H9 (cell line): ENCODE data around the gene SH3BGR. TPM values are rescaled to one million over a fixed set of nuclear protein-coding genes. Genes with fewer than 3 reads are reported as not detected.

ENCODE experiments used
- DNase-seq: peaks from one replicate; pipeline ENCODE4 v3.0.0-alpha.2; 2017
- H2AFZ ChIP-seq: one replicate; pipeline ENCODE4 v1.6.1; 2013; ENCODE audit warnings: mild to moderate bottlenecking, low read length, control low read depth, moderate library complexity
- H2AK5ac ChIP-seq: 2 replicates; pipeline ENCODE4 v1.6.1; 2013; ENCODE audit warnings: low read length, control low read depth, mixed read lengths; ENCODE audit not compliant: insufficient read length
- H2BK120ac ChIP-seq: one replicate; pipeline ENCODE4 v1.6.1; 2013; ENCODE audit warnings: low read depth, mild to moderate bottlenecking, low read length, control low read depth, inconsistent platforms; ENCODE audit not compliant: poor library complexity, severe bottlenecking
- H2BK12ac ChIP-seq: 2 replicates; pipeline ENCODE4 v1.6.1; 2013; ENCODE audit warnings: low read length, control low read depth, mixed read lengths, low read depth; ENCODE audit not compliant: insufficient read length
- H2BK15ac ChIP-seq: 2 replicates; pipeline ENCODE4 v1.6.1; 2013; ENCODE audit warnings: low read depth, low read length, control low read depth
- H2BK20ac ChIP-seq: one replicate; pipeline ENCODE4 v1.6.1; 2013; ENCODE audit warnings: low read depth, mild to moderate bottlenecking, low read length, control low read depth, inconsistent platforms; ENCODE audit not compliant: poor library complexity, severe bottlenecking
- H2BK5ac ChIP-seq: 2 replicates; pipeline ENCODE4 v1.6.1; 2013; ENCODE audit warnings: low read length, control low read depth, mixed read lengths; ENCODE audit not compliant: insufficient read length
- H3K14ac ChIP-seq: 2 replicates; pipeline ENCODE4 v1.6.1; 2013; ENCODE audit warnings: low read length, control low read depth; ENCODE audit not compliant: insufficient read depth
- H3K18ac ChIP-seq: 2 replicates; pipeline ENCODE4 v1.6.1; 2013; ENCODE audit warnings: low read depth, mild to moderate bottlenecking, mixed read lengths, low read length, control low read depth; ENCODE audit not compliant: insufficient read length
- H3K23ac ChIP-seq: 2 replicates; pipeline ENCODE4 v1.6.1; 2013; ENCODE audit warnings: low read length, control low read depth, mixed read lengths, low read depth; ENCODE audit not compliant: insufficient read length
- H3K23me2 ChIP-seq: 2 replicates; pipeline ENCODE4 v1.6.1; 2013; ENCODE audit warnings: low read depth, mild to moderate bottlenecking, mixed read lengths, low read length, control low read depth; ENCODE audit not compliant: insufficient read length, poor library complexity, severe bottlenecking
- H3K27ac ChIP-seq: 2 replicates; pipeline ENCODE4 v1.5.1; 2013; ENCODE audit warnings: low read length, control low read depth, mixed read lengths, low read depth; ENCODE audit not compliant: insufficient read length
- H3K27me3 ChIP-seq: 2 replicates; pipeline ENCODE4 v1.6.1; 2013; ENCODE audit warnings: low read length, control low read depth, inconsistent platforms; ENCODE audit not compliant: insufficient read depth
- H3K4ac ChIP-seq: 2 replicates; pipeline ENCODE4 v1.6.1; 2013; ENCODE audit warnings: low read depth, mild to moderate bottlenecking, control low read depth, inconsistent platforms, low read length, moderate library complexity
- H3K4me1 ChIP-seq: 2 replicates; pipeline ENCODE4 v1.6.1; 2013; ENCODE audit warnings: low read length, control low read depth, inconsistent platforms; ENCODE audit not compliant: insufficient read depth
- H3K4me2 ChIP-seq: 2 replicates; pipeline ENCODE4 v1.6.1; 2013; ENCODE audit warnings: low read length, control low read depth, mixed read lengths; ENCODE audit not compliant: insufficient read length, insufficient read depth
- H3K56ac ChIP-seq: 2 replicates; pipeline ENCODE4 v1.6.1; 2013; ENCODE audit warnings: low read depth, mild to moderate bottlenecking, mixed read lengths, low read length, control low read depth; ENCODE audit not compliant: insufficient read length
- H3K79me1 ChIP-seq: 2 replicates; pipeline ENCODE4 v1.6.1; 2013; ENCODE audit warnings: low read depth, mild to moderate bottlenecking, moderate library complexity, low read length, control low read depth, inconsistent platforms; ENCODE audit not compliant: insufficient read depth, poor library complexity, severe bottlenecking
- H3K79me2 ChIP-seq: 2 replicates; pipeline ENCODE4 v1.6.1; 2013; ENCODE audit warnings: low read length, control low read depth, inconsistent platforms; ENCODE audit not compliant: insufficient read depth
- H3K9ac ChIP-seq: 2 replicates; pipeline ENCODE4 v1.6.1; 2013; ENCODE audit warnings: low read length, control low read depth, mixed read lengths; ENCODE audit not compliant: insufficient read length; ENCODE audit errors: extremely low read depth
- H3K9me3 ChIP-seq: one replicate; pipeline ENCODE4 v1.6.1; 2013; ENCODE audit warnings: low read depth, low read length, inconsistent platforms; ENCODE audit not compliant: control insufficient read depth
- H3T11ph ChIP-seq: one replicate; pipeline ENCODE4 v1.6.1; 2013; ENCODE audit warnings: mild to moderate bottlenecking, low read length, control low read depth, inconsistent platforms
- H4K20me1 ChIP-seq: one replicate; pipeline ENCODE4 v1.6.1; 2013; ENCODE audit not compliant: control insufficient read depth, insufficient read length, insufficient read depth
- H4K5ac ChIP-seq: 2 replicates; pipeline ENCODE4 v1.6.1; 2013; ENCODE audit warnings: low read depth, mild to moderate bottlenecking, mixed read lengths, low read length, control low read depth; ENCODE audit not compliant: insufficient read length
- H4K8ac ChIP-seq: replicated peaks from 2 replicates; pipeline ENCODE4 v1.6.1; 2013; ENCODE audit warnings: low read length, control low read depth, mixed read lengths, low read depth; ENCODE audit not compliant: insufficient read length
- H4K91ac ChIP-seq: 2 replicates; pipeline ENCODE4 v1.6.1; 2013; ENCODE audit warnings: low read depth, mild to moderate bottlenecking, moderate library complexity, mixed read lengths, low read length, control low read depth; ENCODE audit not compliant: insufficient read length
- H3K27ac Mint-ChIP-seq, 3 experiments: 2 replicates in 2 of 3; 3 replicates in 1 of 3; pipeline ENCODE4 v1.8.0; 2020 to 2021; ENCODE audit warnings: mixed read lengths in 3 of 3, mild to moderate bottlenecking in 1 of 3, moderate library complexity in 1 of 3
- H3K27me3 Mint-ChIP-seq: 2 replicates; pipeline ENCODE4 v1.8.0; 2021; ENCODE audit warnings: low read depth, mild to moderate bottlenecking, moderate library complexity, mixed read lengths
- H3K36me3 Mint-ChIP-seq, 3 experiments: 2 replicates in 2 of 3; 3 replicates in 1 of 3; pipeline ENCODE4 v1.8.0; 2020 to 2021; ENCODE audit warnings: low read depth in 3 of 3, mixed read lengths in 3 of 3; ENCODE audit not compliant: insufficient read depth in 1 of 3
- H3K4me1 Mint-ChIP-seq, 2 experiments: 2 replicates each; pipeline ENCODE4 v1.8.0; 2020; ENCODE audit warnings: mixed read lengths in 2 of 2
- H3K4me3 Mint-ChIP-seq, 2 experiments: 2 replicates in 1 of 2; 3 replicates in 1 of 2; pipeline ENCODE4 v1.8.0; 2020 to 2021; ENCODE audit warnings: mild to moderate bottlenecking in 2 of 2, mixed read lengths in 2 of 2, moderate library complexity in 1 of 2
- H3K9me3 Mint-ChIP-seq, 2 experiments: 2 replicates in 1 of 2; 3 replicates in 1 of 2; pipeline ENCODE4 v1.8.0; 2020; ENCODE audit warnings: mild to moderate bottlenecking in 2 of 2, mixed read lengths in 2 of 2, moderate library complexity in 1 of 2
- CTCF ChIP-seq: fragments of 200-600 bp; sonication (generic); conservative IDR thresholded peaks from 3 replicates; pipeline ENCODE4 v1.8.0; 2021; ENCODE audit warnings: antibody characterized with exemption, mild to moderate bottlenecking
- WGBS: extraction: QIAGEN DNeasy Blood & Tissue Kit; methylation state at CpG from one replicate; pipeline ENCODE4 v1.1.7; 2013; ENCODE audit warnings: missing lambda C conversion rate, low lambda C conversion rate, mixed read lengths; ENCODE audit not compliant: insufficient read length; ENCODE audit errors: extremely low coverage; 5-methylcytosine and 5-hydroxymethylcytosine counted together
- total RNA-seq: library from RNA; stranded (reverse); gene quantifications from 2 replicates; pipeline ENCODE4 v1.2.1, GENCODE V29; 2021

Gene SH3BGR
- total RNA-seq, 1 experiment from 2014 or later: 2.9 TPM

- no peak overlapping the region for H2BK12ac ChIP-seq
- H3K4me2 ChIP-seq: no peak overlapping the region
- peaks cover 0 to 4% (median 4%) of the 10 kb centered on the region in 3 experiments; a peak in 4 of 7 replicates for H3K36me3 Mint-ChIP-seq
- H3K14ac ChIP-seq: no peak overlapping the region
- no peak overlapping the region for H3K4me3 Mint-ChIP-seq
- H3K23me2 ChIP-seq: no peaks in the 10 kb centered on the region
- WGBS: no CpG with 5 or more reads among the region's 1 CpG
- no peak for DNase-seq
- no peak overlapping the region for H4K91ac ChIP-seq
- peak overlapping the region; percentile 67 for H3K18ac ChIP-seq
- no peak overlapping the region for H3K27ac Mint-ChIP-seq
- H2BK5ac ChIP-seq: no peak overlapping the region
- TF ChIP-seq CTCF: no peak
- H3K79me2 ChIP-seq: no peaks in the 10 kb centered on the region
- H2AFZ ChIP-seq: no peak overlapping the region
- no peak overlapping the region for H3K23ac ChIP-seq
- no peaks in the 10 kb centered on the region for H3K9me3 ChIP-seq
- no peaks in the 10 kb centered on the region for H3K27me3 ChIP-seq
- H4K8ac ChIP-seq: no peak overlapping the region
- H2BK15ac ChIP-seq: no peak overlapping the region
- H3K4me1 Mint-ChIP-seq: no peaks in the 10 kb centered on the region
- no peak overlapping the region for H3T11ph ChIP-seq
- no peak overlapping the region for H2AK5ac ChIP-seq
- H4K20me1 ChIP-seq: no peaks in the 10 kb centered on the region
- H3K27ac ChIP-seq: no peak overlapping the region
- H3K4ac ChIP-seq: no peak overlapping the region
- no peak overlapping the region for H3K9ac ChIP-seq
- H2BK20ac ChIP-seq: no peak overlapping the region
- no peaks in the 10 kb centered on the region for H3K4me1 ChIP-seq
- H3K79me1 ChIP-seq: no peaks in the 10 kb centered on the region
- no peak overlapping the region for H3K56ac ChIP-seq
- no peak overlapping the region for H4K5ac ChIP-seq
- H3K27me3 Mint-ChIP-seq: no peaks in the 10 kb centered on the region; the same call in 1 of the 2 replicates
- no peak overlapping the region for H2BK120ac ChIP-seq
- H3K9me3 Mint-ChIP-seq: peaks cover 6 to 9% of the 10 kb centered on the region in 2 experiments; a peak in 4 of 5 replicates
Observed at GRCh38 chr21:39489380-39489924, 37.7 kb downstream of the SH3BGR start.
